GM23338 (cell line): ENCODE data around the gene HMGN3. TPM values are rescaled to one million over a fixed set of nuclear protein-coding genes. Genes with fewer than 3 reads are reported as not detected.

Source experiments
- ATAC-seq: fragments of 200-7000 bp; cut with Tn5 transposase; 3 replicates; pipeline ENCODE4 v1.9.1; 2020
- DNase-seq: peaks from one replicate; pipeline ENCODE4 v3.0.0-alpha.2; 2015; ENCODE audit warnings: low spot score
- H2AFZ ChIP-seq: fragments of 200-600 bp; sonication (generic); 2 replicates; pipeline ENCODE4 v1.8.0; 2016; ENCODE audit warnings: antibody characterized with exemption, mild to moderate bottlenecking, moderate library complexity
- H3F3A ChIP-seq: fragments of 200-600 bp; sonication (generic); replicated peaks from 2 replicates; pipeline ENCODE4 v1.8.0; 2017; ENCODE audit warnings: antibody characterized with exemption, mixed run types, low read depth
- H3K27ac ChIP-seq: fragments of 200-600 bp; sonication (generic); 2 replicates; pipeline ENCODE4 v1.6.1; 2016; ENCODE audit warnings: low read depth
- H3K27me3 ChIP-seq: fragments of 200-600 bp; sonication (generic); 2 replicates; pipeline ENCODE4 v1.8.0; 2016; ENCODE audit warnings: mild to moderate bottlenecking, mixed run types, moderate library complexity; ENCODE audit not compliant: insufficient read depth
- H3K36me3 ChIP-seq: fragments of 200-600 bp; sonication (generic); 2 replicates; pipeline ENCODE4 v1.8.0; 2016; ENCODE audit warnings: mild to moderate bottlenecking; ENCODE audit not compliant: insufficient read depth
- H3K4me1 ChIP-seq: fragments of 200-600 bp; sonication (generic); 2 replicates; pipeline ENCODE4 v1.8.0; 2016; ENCODE audit warnings: mild to moderate bottlenecking, moderate library complexity; ENCODE audit not compliant: insufficient read depth
- H3K4me2 ChIP-seq: fragments of 200-600 bp; sonication (generic); 2 replicates; pipeline ENCODE4 v1.7.1; 2017; ENCODE audit warnings: mixed run types
- H3K4me3 ChIP-seq: fragments of 200-600 bp; sonication (generic); 2 replicates; pipeline ENCODE4 v1.6.1; 2016; ENCODE audit warnings: mixed run types
- H3K79me2 ChIP-seq: fragments of 200-600 bp; sonication (generic); replicated peaks from 2 replicates; pipeline ENCODE4 v1.8.0; 2017; ENCODE audit warnings: mild to moderate bottlenecking; ENCODE audit not compliant: insufficient read depth
- H3K9me2 ChIP-seq: fragments of 200-600 bp; sonication (generic); 2 replicates; pipeline ENCODE4 v1.8.0; 2017; ENCODE audit not compliant: insufficient read depth
- H4K20me1 ChIP-seq: fragments of 200-600 bp; sonication (generic); replicated peaks from 2 replicates; pipeline ENCODE4 v1.8.0; 2017; ENCODE audit warnings: mild to moderate bottlenecking; ENCODE audit not compliant: insufficient read depth
- H3K27ac Mint-ChIP-seq: 2 replicates; pipeline ENCODE4 v1.8.0; 2020; ENCODE audit warnings: inconsistent platforms, mild to moderate bottlenecking, moderate library complexity, mixed read lengths
- H3K27me3 Mint-ChIP-seq: 3 replicates; pipeline ENCODE4 v1.8.0; 2022; ENCODE audit warnings: low read depth, mild to moderate bottlenecking, moderate library complexity, mixed read lengths, inconsistent platforms; ENCODE audit not compliant: insufficient read depth, poor library complexity
- H3K36me3 Mint-ChIP-seq: 3 replicates; pipeline ENCODE4 v1.8.0; 2021; ENCODE audit warnings: low read depth, mild to moderate bottlenecking, inconsistent platforms, moderate library complexity, mixed read lengths
- H3K4me1 Mint-ChIP-seq: 3 replicates; pipeline ENCODE4 v1.8.0; 2020; ENCODE audit warnings: mild to moderate bottlenecking, inconsistent platforms, mixed read lengths
- H3K4me3 Mint-ChIP-seq: 3 replicates; pipeline ENCODE4 v1.8.0; 2021; ENCODE audit warnings: moderate library complexity, mild to moderate bottlenecking, inconsistent platforms, mixed read lengths
- H3K9me3 Mint-ChIP-seq: 3 replicates; pipeline ENCODE4 v1.8.0; 2020; ENCODE audit warnings: moderate library complexity, mild to moderate bottlenecking, inconsistent platforms, mixed read lengths
- CREB1 ChIP-seq: fragments of 250-450 bp; sonication (Bioruptor Pico); IDR thresholded peaks from 2 replicates; pipeline ENCODE4 v1.5.0; 2020; ENCODE audit warnings: low read depth, mild to moderate bottlenecking, moderate library complexity
- EZH2 ChIP-seq: fragments of 200-600 bp; sonication (generic); IDR thresholded peaks from one replicate; pipeline ENCODE4 v1.8.0; 2017; ENCODE audit warnings: antibody characterized with exemption, mild to moderate bottlenecking, low read depth; ENCODE audit not compliant: unreplicated experiment
- NANOG ChIP-seq: IDR thresholded peaks from 2 replicates; pipeline ENCODE4 v1.6.1; 2016; ENCODE audit warnings: antibody characterized with exemption, borderline replicate concordance
- POLR2AphosphoS5 ChIP-seq: IDR thresholded peaks from 2 replicates; pipeline ENCODE4 v1.6.1; 2016; ENCODE audit warnings: antibody characterized with exemption, low read depth
- STAT1 ChIP-seq: IDR thresholded peaks from one replicate; pipeline ENCODE4 v1.6.1; 2016; ENCODE audit warnings: antibody characterized with exemption; ENCODE audit not compliant: unreplicated experiment
- ZNF331 ChIP-seq: fragments of 250-450 bp; sonication (Bioruptor Pico); IDR thresholded peaks from 2 replicates; pipeline ENCODE4 v1.5.0; 2020; ENCODE audit warnings: low read depth, mild to moderate bottlenecking, moderate library complexity
- polyA plus RNA-seq: library from polyadenylated mRNA; unstranded; fragments of >200 nt; fragmentation: Nextera tagmentation; extraction: Ambion mirVana; gene quantifications from 2 replicates; pipeline ENCODE4 v1.2.1, GENCODE V29; 2016
- total RNA-seq: library from RNA; depleted of rRNA; stranded (reverse); fragments of >200 nt; shearing (Covaris generic); gene quantifications from 2 replicates; pipeline ENCODE4 v1.2.3, GENCODE V29; 2014
- TF ChIP-seq, protein P1 (sequence below), 2 experiments: fragments of 200-600 bp in 1 of 2; sonication (generic) in 1 of 2; conservative IDR thresholded peaks; 2 replicates each; pipeline versions ENCODE4 v1.5.1 to v1.6.1; 2016 to 2017; ENCODE audit warnings: antibody characterized with exemption in 2 of 2, low read depth in 2 of 2, mild to moderate bottlenecking in 2 of 2, moderate library complexity in 1 of 2
- TF ChIP-seq, protein P2 (sequence below): IDR thresholded peaks from one replicate; pipeline ENCODE4 v1.6.1; 2018; ENCODE audit warnings: antibody characterized with exemption; ENCODE audit not compliant: unreplicated experiment
- TF ChIP-seq, protein P3 (sequence below): fragments of 250-450 bp; sonication (Bioruptor Pico); IDR thresholded peaks from 2 replicates; pipeline ENCODE4 v1.5.0; 2020; ENCODE audit warnings: mild to moderate bottlenecking, moderate library complexity
- TF ChIP-seq, protein P4 (sequence below): IDR thresholded peaks from 2 replicates; pipeline ENCODE4 v1.6.1; 2016; ENCODE audit warnings: antibody characterized with exemption

HMGN3 gene
- total and polyA plus RNA-seq, 2 experiments from 2014 or later, result 166 to 956 TPM

DNA sequence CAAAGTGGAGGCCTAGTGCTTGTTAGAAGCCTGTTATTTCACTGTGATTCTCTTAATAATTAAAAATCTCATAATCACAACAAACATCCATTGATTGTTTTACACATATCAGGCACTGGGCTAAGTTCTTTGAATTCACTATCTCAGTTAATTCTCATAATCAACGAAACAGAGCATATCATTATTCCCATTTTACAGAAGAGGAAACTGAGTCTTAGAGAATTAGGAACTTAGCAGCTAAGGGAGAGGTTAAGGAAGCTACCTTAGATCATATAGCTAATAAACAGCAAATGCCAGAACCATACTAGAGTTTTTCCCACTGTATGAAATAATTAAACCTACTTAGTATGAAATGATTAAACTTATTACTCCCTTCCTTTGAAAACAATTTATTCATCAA lies 7.0 kb downstream of the HMGN3 start (continued):
- TF ChIP-seq CREB1 (CRISPR knock-in tag) (no peak), STAT1 (no peak), POLR2AphosphoS5 (no peak)
- TF ChIP-seq, protein P1, sequence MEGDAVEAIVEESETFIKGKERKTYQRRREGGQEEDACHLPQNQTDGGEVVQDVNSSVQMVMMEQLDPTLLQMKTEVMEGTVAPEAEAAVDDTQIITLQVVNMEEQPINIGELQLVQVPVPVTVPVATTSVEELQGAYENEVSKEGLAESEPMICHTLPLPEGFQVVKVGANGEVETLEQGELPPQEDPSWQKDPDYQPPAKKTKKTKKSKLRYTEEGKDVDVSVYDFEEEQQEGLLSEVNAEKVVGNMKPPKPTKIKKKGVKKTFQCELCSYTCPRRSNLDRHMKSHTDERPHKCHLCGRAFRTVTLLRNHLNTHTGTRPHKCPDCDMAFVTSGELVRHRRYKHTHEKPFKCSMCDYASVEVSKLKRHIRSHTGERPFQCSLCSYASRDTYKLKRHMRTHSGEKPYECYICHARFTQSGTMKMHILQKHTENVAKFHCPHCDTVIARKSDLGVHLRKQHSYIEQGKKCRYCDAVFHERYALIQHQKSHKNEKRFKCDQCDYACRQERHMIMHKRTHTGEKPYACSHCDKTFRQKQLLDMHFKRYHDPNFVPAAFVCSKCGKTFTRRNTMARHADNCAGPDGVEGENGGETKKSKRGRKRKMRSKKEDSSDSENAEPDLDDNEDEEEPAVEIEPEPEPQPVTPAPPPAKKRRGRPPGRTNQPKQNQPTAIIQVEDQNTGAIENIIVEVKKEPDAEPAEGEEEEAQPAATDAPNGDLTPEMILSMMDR (conservative IDR thresholded peaks at IDR 0.05; ENCODE audit: low read depth in 2 of 2), result no peak
- TF ChIP-seq, protein P2, sequence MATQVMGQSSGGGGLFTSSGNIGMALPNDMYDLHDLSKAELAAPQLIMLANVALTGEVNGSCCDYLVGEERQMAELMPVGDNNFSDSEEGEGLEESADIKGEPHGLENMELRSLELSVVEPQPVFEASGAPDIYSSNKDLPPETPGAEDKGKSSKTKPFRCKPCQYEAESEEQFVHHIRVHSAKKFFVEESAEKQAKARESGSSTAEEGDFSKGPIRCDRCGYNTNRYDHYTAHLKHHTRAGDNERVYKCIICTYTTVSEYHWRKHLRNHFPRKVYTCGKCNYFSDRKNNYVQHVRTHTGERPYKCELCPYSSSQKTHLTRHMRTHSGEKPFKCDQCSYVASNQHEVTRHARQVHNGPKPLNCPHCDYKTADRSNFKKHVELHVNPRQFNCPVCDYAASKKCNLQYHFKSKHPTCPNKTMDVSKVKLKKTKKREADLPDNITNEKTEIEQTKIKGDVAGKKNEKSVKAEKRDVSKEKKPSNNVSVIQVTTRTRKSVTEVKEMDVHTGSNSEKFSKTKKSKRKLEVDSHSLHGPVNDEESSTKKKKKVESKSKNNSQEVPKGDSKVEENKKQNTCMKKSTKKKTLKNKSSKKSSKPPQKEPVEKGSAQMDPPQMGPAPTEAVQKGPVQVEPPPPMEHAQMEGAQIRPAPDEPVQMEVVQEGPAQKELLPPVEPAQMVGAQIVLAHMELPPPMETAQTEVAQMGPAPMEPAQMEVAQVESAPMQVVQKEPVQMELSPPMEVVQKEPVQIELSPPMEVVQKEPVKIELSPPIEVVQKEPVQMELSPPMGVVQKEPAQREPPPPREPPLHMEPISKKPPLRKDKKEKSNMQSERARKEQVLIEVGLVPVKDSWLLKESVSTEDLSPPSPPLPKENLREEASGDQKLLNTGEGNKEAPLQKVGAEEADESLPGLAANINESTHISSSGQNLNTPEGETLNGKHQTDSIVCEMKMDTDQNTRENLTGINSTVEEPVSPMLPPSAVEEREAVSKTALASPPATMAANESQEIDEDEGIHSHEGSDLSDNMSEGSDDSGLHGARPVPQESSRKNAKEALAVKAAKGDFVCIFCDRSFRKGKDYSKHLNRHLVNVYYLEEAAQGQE, result no peak

DNA sequence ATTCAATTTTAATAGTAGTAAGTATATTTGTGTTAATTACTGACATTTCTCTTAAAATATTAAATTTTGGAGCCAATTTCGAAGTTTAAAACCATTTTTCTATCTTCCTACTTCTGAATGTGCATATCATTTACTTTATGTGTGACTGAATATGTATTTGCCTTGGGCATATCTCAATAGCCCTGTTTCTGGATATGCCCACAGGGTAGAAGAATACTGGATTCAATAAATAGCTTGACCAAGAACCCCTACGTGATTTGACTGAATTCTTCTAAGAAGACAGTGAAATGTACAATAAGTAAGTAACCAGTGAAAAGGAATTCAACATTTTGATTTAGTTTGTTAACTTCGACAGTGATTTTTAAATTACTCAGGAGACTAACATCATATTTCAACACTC lies 7.8 kb downstream of the HMGN3 start:
- no peak overlapping the region for H3K4me3 Mint-ChIP-seq
- H3K27me3 Mint-ChIP-seq, result no peaks in the 10 kb centered on the region
- Histone ChIP-seq H3K27ac (no peak overlapping the region), H3F3A (no peaks in the 10 kb centered on the region), H3K4me3 (no peak overlapping the region), H2AFZ (no peak overlapping the region), H4K20me1 (peaks cover 30% of the 10 kb centered on the region), H3K27me3 (no peaks in the 10 kb centered on the region), H3K79me2 (peaks cover 100% of the 10 kb centered on the region), H3K36me3 (no peaks in the 10 kb centered on the region), H3K4me2 (no peak overlapping the region), H3K9me2 (no peaks in the 10 kb centered on the region), H3K4me1 (no peaks in the 10 kb centered on the region)
- H3K27ac Mint-ChIP-seq, result no peak overlapping the region
- DNase-seq, result no peak
- H3K9me3 Mint-ChIP-seq, result no peaks in the 10 kb centered on the region
- peaks cover 18% of the 10 kb centered on the region for H3K4me1 Mint-ChIP-seq
- no peak for ATAC-seq
- peaks cover 7% of the 10 kb centered on the region for H3K36me3 Mint-ChIP-seq
- TF ChIP-seq ZNF331 (CRISPR knock-in tag) (no peak), NANOG (no peak), CREB1 (CRISPR knock-in tag) (no peak), POLR2AphosphoS5 (no peak), STAT1 (no peak), EZH2 (no peak)
- TF ChIP-seq, protein P3, sequence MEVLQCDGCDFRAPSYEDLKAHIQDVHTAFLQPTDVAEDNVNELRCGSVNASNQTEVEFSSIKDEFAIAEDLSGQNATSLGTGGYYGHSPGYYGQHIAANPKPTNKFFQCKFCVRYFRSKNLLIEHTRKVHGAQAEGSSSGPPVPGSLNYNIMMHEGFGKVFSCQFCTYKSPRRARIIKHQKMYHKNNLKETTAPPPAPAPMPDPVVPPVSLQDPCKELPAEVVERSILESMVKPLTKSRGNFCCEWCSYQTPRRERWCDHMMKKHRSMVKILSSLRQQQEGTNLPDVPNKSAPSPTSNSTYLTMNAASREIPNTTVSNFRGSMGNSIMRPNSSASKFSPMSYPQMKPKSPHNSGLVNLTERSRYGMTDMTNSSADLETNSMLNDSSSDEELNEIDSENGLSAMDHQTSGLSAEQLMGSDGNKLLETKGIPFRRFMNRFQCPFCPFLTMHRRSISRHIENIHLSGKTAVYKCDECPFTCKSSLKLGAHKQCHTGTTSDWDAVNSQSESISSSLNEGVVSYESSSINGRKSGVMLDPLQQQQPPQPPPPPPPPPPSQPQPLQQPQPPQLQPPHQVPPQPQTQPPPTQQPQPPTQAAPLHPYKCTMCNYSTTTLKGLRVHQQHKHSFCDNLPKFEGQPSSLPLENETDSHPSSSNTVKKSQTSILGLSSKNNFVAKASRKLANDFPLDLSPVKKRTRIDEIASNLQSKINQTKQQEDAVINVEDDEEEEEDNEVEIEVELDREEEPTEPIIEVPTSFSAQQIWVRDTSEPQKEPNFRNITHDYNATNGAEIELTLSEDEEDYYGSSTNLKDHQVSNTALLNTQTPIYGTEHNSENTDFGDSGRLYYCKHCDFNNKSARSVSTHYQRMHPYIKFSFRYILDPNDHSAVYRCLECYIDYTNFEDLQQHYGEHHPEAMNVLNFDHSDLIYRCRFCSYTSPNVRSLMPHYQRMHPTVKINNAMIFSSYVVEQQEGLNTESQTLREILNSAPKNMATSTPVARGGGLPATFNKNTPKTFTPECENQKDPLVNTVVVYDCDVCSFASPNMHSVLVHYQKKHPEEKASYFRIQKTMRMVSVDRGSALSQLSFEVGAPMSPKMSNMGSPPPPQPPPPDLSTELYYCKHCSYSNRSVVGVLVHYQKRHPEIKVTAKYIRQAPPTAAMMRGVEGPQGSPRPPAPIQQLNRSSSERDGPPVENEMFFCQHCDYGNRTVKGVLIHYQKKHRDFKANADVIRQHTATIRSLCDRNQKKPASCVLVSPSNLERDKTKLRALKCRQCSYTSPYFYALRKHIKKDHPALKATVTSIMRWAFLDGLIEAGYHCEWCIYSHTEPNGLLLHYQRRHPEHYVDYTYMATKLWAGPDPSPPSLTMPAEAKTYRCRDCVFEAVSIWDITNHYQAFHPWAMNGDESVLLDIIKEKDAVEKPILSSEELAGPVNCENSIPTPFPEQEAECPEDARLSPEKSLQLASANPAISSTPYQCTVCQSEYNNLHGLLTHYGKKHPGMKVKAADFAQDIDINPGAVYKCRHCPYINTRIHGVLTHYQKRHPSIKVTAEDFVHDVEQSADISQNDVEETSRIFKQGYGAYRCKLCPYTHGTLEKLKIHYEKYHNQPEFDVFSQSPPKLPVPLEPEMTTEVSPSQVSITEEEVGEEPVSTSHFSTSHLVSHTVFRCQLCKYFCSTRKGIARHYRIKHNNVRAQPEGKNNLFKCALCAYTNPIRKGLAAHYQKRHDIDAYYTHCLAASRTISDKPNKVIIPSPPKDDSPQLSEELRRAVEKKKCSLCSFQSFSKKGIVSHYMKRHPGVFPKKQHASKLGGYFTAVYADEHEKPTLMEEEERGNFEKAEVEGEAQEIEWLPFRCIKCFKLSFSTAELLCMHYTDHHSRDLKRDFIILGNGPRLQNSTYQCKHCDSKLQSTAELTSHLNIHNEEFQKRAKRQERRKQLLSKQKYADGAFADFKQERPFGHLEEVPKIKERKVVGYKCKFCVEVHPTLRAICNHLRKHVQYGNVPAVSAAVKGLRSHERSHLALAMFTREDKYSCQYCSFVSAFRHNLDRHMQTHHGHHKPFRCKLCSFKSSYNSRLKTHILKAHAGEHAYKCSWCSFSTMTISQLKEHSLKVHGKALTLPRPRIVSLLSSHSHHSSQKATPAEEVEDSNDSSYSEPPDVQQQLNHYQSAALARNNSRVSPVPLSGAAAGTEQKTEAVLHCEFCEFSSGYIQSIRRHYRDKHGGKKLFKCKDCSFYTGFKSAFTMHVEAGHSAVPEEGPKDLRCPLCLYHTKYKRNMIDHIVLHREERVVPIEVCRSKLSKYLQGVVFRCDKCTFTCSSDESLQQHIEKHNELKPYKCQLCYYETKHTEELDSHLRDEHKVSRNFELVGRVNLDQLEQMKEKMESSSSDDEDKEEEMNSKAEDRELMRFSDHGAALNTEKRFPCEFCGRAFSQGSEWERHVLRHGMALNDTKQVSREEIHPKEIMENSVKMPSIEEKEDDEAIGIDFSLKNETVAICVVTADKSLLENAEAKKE, result no peak
- TF ChIP-seq, protein P4, sequence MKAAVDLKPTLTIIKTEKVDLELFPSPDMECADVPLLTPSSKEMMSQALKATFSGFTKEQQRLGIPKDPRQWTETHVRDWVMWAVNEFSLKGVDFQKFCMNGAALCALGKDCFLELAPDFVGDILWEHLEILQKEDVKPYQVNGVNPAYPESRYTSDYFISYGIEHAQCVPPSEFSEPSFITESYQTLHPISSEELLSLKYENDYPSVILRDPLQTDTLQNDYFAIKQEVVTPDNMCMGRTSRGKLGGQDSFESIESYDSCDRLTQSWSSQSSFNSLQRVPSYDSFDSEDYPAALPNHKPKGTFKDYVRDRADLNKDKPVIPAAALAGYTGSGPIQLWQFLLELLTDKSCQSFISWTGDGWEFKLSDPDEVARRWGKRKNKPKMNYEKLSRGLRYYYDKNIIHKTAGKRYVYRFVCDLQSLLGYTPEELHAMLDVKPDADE, result no peak
- TF ChIP-seq, protein P1 (conservative IDR thresholded peaks at IDR 0.05; ENCODE audit: low read depth in 2 of 2), result no peak
